GM18858 (cell line): ENCODE measurements around the gene DPF3.
"Not testable (repeated sequence)": the region's sequence is repeated elsewhere in the genome, so short reads cannot be mapped to it uniquely, and the experiment has no call there.

Experiments
- ATAC-seq: cut with Tn5 transposase; IDR thresholded peaks from one replicate; pipeline ENCODE4 v1.9.1; 2021; ENCODE audit not compliant: unreplicated experiment

DPF3 gene

GRCh38 chr14:72776701-72777261 is 117.1 kb downstream of the DPF3 start:
- no peak for ATAC-seq

DNA sequence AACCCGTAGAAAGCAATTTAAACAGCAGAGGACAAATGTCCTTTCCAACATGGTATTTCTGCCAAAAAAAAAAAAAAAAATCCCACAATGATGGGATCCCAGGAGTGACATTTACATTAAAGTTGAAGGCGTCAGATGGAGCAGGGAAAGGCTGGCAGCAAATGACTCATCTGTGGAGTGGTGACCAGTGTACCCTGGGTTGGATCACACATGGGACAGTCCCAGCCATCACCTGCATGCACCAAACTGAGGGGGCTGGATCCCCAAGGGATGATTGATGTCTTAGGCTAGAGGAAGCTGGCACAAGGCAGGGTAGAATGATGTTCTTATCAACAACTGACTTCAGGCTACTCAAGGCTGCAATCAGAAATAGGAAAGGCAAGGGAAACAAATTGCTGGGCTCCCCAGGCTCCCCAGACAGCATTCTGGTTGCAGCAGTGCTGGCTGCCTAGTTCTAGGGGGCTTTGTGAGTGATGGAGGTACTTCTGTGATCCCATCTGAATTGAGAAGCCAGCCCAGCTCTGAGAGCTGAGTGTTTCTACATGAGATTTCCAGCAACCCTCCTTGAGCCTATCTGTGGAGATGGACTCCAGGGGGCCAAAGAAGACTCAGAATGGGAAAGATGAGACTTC is 117.9 kb downstream of the DPF3 start:
- ATAC-seq: no peak

- no peak for ATAC-seq
These were observed 118.8 kb downstream of the DPF3 start for GRCh38 chr14:72774894-72775620.

DNA sequence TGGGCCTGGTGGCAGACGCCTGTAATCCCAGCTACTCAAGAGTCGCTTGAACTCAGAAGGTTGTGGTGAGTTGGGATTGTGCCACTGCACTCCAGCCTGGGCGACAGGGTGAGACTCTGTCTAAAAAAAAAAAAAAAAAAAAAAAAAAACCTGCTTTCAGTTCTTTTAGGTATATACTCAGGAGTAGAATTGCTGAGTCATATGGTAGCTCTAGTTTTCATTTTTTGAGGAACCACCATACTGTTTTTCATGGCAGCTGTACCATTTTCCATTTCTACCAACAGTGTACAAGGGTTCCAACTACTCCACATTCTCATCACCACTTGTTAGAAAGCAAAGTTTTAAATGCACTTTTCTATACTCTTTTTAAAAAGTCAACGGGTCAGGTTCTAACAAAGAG is 119.8 kb downstream of the DPF3 start:
- ATAC-seq: no peak

- ATAC-seq: no peak
These were observed 122.3 kb downstream of the DPF3 start for GRCh38 chr14:72771561-72771960.

DNA sequence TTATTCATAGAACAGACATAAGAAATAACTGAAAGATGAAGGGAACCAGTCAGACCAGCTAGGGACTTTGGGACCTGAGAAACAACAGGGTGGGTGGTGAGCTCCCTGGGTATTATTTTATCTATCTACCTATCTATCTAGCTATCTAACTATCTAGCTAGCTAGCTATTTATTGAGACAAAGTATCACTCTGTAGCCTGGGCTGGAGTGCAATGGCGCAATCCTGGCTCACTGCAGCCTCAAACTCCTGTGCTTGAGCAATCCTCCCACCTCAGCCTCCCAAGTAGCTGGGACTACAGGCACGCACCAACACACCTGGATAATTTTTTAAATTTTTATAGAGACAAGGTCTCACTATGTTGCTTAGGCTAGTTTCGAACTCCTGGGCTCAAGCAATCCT is 127.6 kb downstream of the DPF3 start:
- no peak for ATAC-seq

- no peak for ATAC-seq
These were observed 130.0 kb downstream of the DPF3 start for GRCh38 chr14:72763892-72764291.

GRCh38 chr14:72759670-72760069 is 134.2 kb downstream of the DPF3 start:
- ATAC-seq: no peak

DNA sequence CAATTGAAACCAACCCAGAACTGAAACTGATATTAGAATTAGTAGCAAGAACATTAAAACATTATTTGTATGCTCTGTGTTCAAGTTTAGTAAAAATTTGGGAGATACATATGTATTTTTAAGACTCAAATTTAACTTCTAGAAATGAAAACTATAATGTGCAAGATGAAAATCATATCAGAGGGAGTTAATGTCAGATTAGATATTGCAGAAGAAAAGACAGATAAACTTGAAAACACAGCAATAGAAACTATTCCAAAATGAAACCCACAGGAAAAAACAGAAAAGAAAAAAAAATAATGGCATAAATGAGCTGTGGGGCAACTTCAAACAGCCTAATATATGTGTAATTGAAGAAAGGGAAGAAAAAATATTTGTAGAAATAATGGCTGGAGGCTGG is 134.9 kb downstream of the DPF3 start:
- ATAC-seq: no peak

DNA sequence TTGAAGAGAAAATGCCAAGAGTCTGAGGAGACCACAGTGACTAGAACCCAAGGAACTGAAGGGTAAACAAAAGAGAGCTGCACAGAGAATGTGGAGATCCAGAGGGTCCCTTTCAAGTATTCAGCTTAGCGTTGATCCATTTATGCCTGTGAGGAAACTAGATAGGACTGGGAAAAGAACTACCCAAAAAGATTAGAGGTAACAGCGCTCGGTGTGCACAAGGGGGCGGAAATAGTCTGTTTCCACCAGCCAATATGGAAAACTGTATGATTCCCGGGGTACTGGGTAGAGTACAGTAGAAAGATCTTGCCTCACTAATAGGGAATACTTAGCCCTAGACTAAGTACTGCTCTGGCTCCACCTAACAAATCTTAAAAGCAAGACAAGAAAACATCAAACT is 135.5 kb downstream of the DPF3 start:
- no peak for ATAC-seq

DNA sequence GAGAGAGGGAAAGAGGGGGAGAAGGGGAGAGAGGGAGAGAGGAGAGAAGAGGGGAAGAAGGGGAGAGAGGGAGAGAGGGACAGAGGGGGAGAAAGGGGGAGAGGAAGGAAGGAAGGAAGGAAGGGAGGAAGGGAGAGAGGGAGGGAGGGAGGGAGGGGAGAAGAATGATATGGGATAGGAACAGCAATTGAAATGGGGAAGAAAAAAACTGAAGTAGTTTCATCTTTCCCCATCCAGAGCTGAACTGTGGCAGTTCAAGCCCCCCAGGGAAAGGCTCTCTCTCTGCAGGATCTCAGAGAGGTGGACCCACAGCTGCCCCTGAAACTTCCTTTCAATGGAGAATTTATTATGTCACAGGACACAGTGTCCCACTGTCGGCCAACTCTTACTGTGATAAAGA is 136.9 kb downstream of the DPF3 start:
- no peak for ATAC-seq

GRCh38 chr14:72755766-72756165 is 138.1 kb downstream of the DPF3 start:
- no peak for ATAC-seq

- ATAC-seq: no peak
These were observed 139.0 kb downstream of the DPF3 start for GRCh38 chr14:72754949-72755348.

GRCh38 chr14:72753879-72754400 is 140.0 kb downstream of the DPF3 start:
- no peak for ATAC-seq

DNA sequence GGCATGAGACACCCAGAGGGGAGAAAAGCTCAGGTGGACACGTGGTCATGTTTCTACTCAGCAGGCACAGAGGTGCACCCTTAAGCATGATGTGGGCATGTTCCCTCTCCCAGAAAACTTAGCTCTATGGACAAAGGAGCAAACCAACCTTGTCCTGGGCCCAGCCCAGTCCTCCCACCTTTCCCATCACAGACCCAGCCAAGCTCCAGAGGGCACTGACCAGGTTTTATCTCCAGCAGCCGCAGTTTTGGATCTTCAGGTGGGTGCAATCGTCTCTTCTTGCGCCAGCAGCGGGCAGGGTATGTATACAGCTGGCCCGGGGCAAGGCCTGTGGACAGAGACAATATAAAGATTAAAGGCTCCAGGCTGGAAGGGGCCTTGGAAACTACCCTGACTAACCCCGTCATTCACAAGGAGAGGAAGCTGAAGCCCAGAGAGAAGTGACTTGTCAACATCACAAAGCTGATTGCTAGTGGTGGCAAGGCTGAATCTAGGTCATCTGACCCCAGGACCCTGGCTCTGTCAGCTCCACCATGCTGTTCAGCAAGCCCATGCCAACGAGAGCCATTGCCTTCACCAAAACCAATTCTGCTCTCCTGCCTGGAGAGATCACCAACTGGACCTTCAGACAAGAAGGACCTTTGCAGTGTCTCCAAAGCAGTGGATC is 140.7 kb downstream of the DPF3 start:
- no peak for ATAC-seq

DNA sequence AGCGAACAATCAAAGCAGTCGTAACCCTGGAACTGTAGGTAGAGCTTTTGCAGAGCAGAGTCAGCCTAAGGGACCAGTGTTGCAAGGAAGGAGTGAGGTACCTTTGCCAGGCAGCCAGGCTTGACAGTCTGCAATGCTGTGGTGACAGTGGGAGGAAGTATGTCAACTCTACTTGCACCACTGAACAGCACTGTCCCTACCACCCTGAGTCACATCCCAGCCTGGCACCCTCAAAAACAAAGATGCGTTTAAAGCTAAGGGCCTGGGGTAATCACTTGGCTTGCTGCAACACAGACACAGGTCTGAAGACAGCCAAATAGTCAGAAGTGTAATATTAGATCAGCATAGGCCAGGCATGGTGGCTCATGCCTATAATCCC is 141.9 kb downstream of the DPF3 start:
- ATAC-seq: no peak

- ATAC-seq: no peak
These were observed 142.4 kb downstream of the DPF3 start for GRCh38 chr14:72751276-72752033.

DNA sequence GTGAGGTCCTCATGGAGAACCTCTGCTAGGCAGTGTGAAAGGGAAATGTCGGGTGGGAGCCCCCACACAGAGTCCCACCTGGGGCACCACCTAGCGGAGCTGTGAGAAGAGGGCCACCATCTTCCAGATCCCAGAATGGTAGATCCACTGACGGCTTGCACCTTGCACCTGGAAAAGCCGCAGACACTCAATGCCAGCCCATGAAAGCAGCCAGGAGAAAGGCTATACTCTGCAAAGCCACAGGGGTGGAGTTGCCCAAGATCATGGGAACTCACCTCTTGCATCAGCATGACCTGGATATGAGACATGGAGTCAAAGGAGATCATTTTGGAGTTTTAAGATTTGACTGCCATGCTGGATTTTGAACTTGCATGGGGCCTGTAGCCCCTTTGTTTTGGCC is 145.0 kb downstream of the DPF3 start:
- ATAC-seq: not testable (repeated sequence)

DNA sequence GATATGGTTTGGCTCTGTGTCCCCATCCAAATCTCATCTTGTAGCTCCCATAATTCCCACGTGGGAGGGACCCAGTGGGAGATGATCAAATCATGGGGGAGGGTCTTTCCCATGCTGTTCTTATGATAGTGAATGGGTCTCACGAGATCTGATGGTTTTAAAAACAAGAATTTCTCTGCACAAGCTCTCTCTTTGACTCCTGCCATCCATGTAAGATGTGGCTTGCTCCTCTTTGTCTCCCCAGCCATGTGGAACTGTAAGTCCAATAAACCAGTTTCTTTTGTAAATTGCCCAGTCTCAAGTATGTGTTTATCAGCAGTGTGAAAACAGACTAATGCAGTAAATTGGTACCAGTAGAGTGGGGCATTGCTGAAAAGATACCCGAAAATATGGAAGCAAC is 146.2 kb downstream of the DPF3 start:
- no peak for ATAC-seq

GRCh38 chr14:72745991-72746980 is 147.6 kb downstream of the DPF3 start:
- no peak for ATAC-seq
